Liver (tissue), 3 donors: ENCODE data around the gene CLIC6.

Experiments
- CTCF ChIP-seq: fragments of 150-350 bp; IDR thresholded peaks from 2 replicates; pipeline ENCODE4 v1.5.1; 2017; ENCODE audit warnings: improper control_type of control experiment, low read depth, low read length; ENCODE audit not compliant: missing input control
- JUND ChIP-seq, 2 donors: IDR thresholded peaks; 2 replicates each; pipeline ENCODE4 v1.6.1; 2016; ENCODE audit warnings: antibody characterized with exemption in 2 of 2
- RAD21 ChIP-seq, 2 donors: IDR thresholded peaks; 2 replicates each; pipeline ENCODE4 v1.6.1; 2016; ENCODE audit warnings: antibody characterized with exemption in 2 of 2, mild to moderate bottlenecking in 2 of 2
- RXRA ChIP-seq, 2 donors: IDR thresholded peaks; 2 replicates each; pipeline ENCODE4 v1.6.1; 2017 to 2018; ENCODE audit warnings: antibody characterized with exemption in 2 of 2, mild to moderate bottlenecking in 1 of 2
- TAF1 ChIP-seq: conservative IDR thresholded peaks from 2 replicates; pipeline ENCODE4 v1.6.1; 2016; ENCODE audit warnings: antibody characterized with exemption, mild to moderate bottlenecking
- YY1 ChIP-seq: IDR thresholded peaks from 2 replicates; pipeline ENCODE4 v1.6.1; 2016; ENCODE audit warnings: antibody characterized with exemption, mild to moderate bottlenecking
- donor health status: healthy.
- donor health status: healthy.

DNA sequence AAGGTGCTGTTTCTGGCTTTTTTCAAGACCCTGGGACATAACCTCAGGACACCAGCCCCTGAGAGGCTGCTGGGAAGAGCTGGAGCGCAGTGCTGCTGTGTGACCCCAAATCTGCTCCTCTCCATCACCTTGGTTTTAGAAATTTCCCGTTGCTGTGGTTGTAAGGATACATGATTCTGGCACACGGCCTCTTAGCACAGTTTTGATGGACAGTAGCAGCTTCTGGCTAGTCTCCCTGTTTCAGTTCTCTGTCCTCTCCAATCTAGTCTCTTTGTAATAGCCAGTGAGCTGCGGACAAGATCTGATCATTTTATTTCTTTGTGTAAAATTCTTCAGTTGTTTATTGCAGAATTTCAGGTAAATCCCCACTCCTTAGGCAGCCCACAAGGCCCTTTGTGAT lies 3.1 kb downstream of the CLIC6 start:
- TF ChIP-seq RAD21 (IDR thresholded peaks at IDR 0.05) (no peak), YY1 (no peak), TAF1 (no peak), CTCF (no peak), JUND (IDR thresholded peaks at IDR 0.05) (no peak), RXRA (IDR thresholded peaks at IDR 0.05) (no peak)
